SKM-1 (cell line): ENCODE results near the gene KLRG1.
A peak's percentile ranks its signal among the peaks of the same experiment; 100 is the strongest.

Experiments used
- DNase-seq: peaks from one replicate; lab custom pipeline; 2025; ENCODE audit not compliant: unreplicated experiment; lab: John Stamatoyannopoulos, UW

KLRG1 gene

GRCh38 chr12:8989413-8989812, at the start of gene KLRG1:
TSS of gene KLRG1 (plus strand) at chr12:8989546. CDS start at chr12:8989636, 90 bp downstream.
- no peak for DNase-seq

- no peak for DNase-seq
Measured at GRCh38 chr12:8941691-8942478, 47.5 kb upstream of the KLRG1 start.

- no peak for DNase-seq
Measured at GRCh38 chr12:8943565-8944186, 45.7 kb upstream of the KLRG1 start.

- DNase-seq: no peak
Measured at GRCh38 chr12:8946733-8947132, 42.6 kb upstream of the KLRG1 start.

- no peak for DNase-seq
Measured at GRCh38 chr12:8947737-8948136, 41.6 kb upstream of the KLRG1 start.

- DNase-seq: peak; percentile 48
Measured at GRCh38 chr12:8948701-8949341, 40.5 kb upstream of the KLRG1 start.

GRCh38 chr12:8949342-8950220, 39.8 kb upstream of the KLRG1 start, which contains the start of gene M6PR:
TSS of gene M6PR (minus strand) at chr12:8949645. CDS start at chr12:8946404, 3,241 bp downstream.
- peak; percentile 87 for DNase-seq

GRCh38 chr12:8950221-8950527, 39.2 kb upstream of the KLRG1 start:
- DNase-seq: peak; percentile 45

GRCh38 chr12:8950702-8951478, 38.5 kb upstream of the KLRG1 start:
- no peak for DNase-seq

GRCh38 chr12:8951744-8952143, 37.6 kb upstream of the KLRG1 start:
- DNase-seq: no peak

- DNase-seq: no peak
Measured at GRCh38 chr12:8953773-8954402, 35.5 kb upstream of the KLRG1 start.

- no peak for DNase-seq
Measured at GRCh38 chr12:8956073-8956472, 33.3 kb upstream of the KLRG1 start.

- no peak for DNase-seq
Measured at GRCh38 chr12:8956772-8957171, 32.6 kb upstream of the KLRG1 start.

GRCh38 chr12:8957561-8957960, 31.8 kb upstream of the KLRG1 start:
- DNase-seq: no peak

GRCh38 chr12:8958066-8958465, 31.3 kb upstream of the KLRG1 start:
- DNase-seq: no peak

- no peak for DNase-seq
Measured at GRCh38 chr12:8960176-8960575, 29.2 kb upstream of the KLRG1 start.

GRCh38 chr12:8968761-8969160, 20.6 kb upstream of the KLRG1 start:
- no peak for DNase-seq

- DNase-seq: no peak
Measured at GRCh38 chr12:8969861-8970411, 19.4 kb upstream of the KLRG1 start.

- no peak for DNase-seq
Measured at GRCh38 chr12:8970432-8970831, 18.9 kb upstream of the KLRG1 start.

- no peak for DNase-seq
Measured at GRCh38 chr12:8980137-8980536, 9.2 kb upstream of the KLRG1 start.
